ENCODE measurements around the gene SECISBP2L.

GRCh38 chr15:49035825-49036224 is 10.4 kb downstream of the SECISBP2L start:
- TF ChIP-seq CTCF (IDR thresholded peaks at IDR 0.05) (no peak), POLR2A (IDR thresholded peaks at IDR 0.05; ENCODE audit: low read depth) (no peak)

All from esophagus muscularis mucosa (tissue), 3 donors.